ENCODE measurements around the gene CEP72. TPM values are rescaled to one million over a fixed set of nuclear protein-coding genes. Genes with fewer than 3 reads are reported as not detected.

The CEP72 gene
- total and polyA plus RNA-seq, 4 donors: 1.3 to 5.9 (median 2.6) TPM

- Histone ChIP-seq H3K4me3 (ENCODE audit: low read depth in 1 of 3, low read length in 3 of 3) (no peak overlapping the region), H3K27me3 (ENCODE audit: control insufficient read depth in 4 of 4, insufficient read depth in 4 of 4, low read length in 3 of 4) (peaks cover 0 to 4% (median 2%) of the 10 kb centered on the region in 4 donors), H3K4me1 (ENCODE audit: control insufficient read depth in 4 of 4, insufficient read depth in 4 of 4, low read length in 3 of 4) (no peaks in the 10 kb centered on the region), H3K36me3 (ENCODE audit: control insufficient read depth in 4 of 4, insufficient read depth in 3 of 4, low read depth in 1 of 4, low read length in 3 of 4) (no peaks in the 10 kb centered on the region), H3K9me3 (ENCODE audit: control insufficient read depth in 4 of 4, low read length in 3 of 4) (no peaks in the 10 kb centered on the region), H3K27ac (ENCODE audit: low read depth in 1 of 2, low read length in 2 of 2) (no peak overlapping the region), H3K9ac (ENCODE audit: low read depth in 1 of 2, low read length in 2 of 2) (no peak overlapping the region)
- 73% methylated on average over 1 of the region's 1 CpG for WGBS
- TF ChIP-seq FOXA1 (IDR thresholded peaks at IDR 0.05) (no peak), SP1 (IDR thresholded peaks at IDR 0.05) (no peak), RAD21 (IDR thresholded peaks at IDR 0.05) (no peak), YY1 (IDR thresholded peaks at IDR 0.05) (no peak), TAF1 (conservative IDR thresholded peaks at IDR 0.05) (no peak), REST (IDR thresholded peaks at IDR 0.05) (no peak), ATF3 (IDR thresholded peaks at IDR 0.05) (no peak), GABPA (IDR thresholded peaks at IDR 0.05 in 1 of 2, conservative IDR thresholded peaks at IDR 0.05 in 1 of 2) (no peak), NR2F2 (IDR thresholded peaks at IDR 0.05) (no peak), EGR1 (IDR thresholded peaks at IDR 0.05; ENCODE audit: low read depth in 2 of 2) (no peak)
- TF ChIP-seq, protein P1, sequence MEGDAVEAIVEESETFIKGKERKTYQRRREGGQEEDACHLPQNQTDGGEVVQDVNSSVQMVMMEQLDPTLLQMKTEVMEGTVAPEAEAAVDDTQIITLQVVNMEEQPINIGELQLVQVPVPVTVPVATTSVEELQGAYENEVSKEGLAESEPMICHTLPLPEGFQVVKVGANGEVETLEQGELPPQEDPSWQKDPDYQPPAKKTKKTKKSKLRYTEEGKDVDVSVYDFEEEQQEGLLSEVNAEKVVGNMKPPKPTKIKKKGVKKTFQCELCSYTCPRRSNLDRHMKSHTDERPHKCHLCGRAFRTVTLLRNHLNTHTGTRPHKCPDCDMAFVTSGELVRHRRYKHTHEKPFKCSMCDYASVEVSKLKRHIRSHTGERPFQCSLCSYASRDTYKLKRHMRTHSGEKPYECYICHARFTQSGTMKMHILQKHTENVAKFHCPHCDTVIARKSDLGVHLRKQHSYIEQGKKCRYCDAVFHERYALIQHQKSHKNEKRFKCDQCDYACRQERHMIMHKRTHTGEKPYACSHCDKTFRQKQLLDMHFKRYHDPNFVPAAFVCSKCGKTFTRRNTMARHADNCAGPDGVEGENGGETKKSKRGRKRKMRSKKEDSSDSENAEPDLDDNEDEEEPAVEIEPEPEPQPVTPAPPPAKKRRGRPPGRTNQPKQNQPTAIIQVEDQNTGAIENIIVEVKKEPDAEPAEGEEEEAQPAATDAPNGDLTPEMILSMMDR (IDR thresholded peaks at IDR 0.05; ENCODE audit: low read depth, low read length, missing input control): no peak
- DNase-seq (ENCODE audit: low spot score): no peak
Observed at GRCh38 chr5:589588-589987, 22.6 kb upstream of the CEP72 start.

DNA sequence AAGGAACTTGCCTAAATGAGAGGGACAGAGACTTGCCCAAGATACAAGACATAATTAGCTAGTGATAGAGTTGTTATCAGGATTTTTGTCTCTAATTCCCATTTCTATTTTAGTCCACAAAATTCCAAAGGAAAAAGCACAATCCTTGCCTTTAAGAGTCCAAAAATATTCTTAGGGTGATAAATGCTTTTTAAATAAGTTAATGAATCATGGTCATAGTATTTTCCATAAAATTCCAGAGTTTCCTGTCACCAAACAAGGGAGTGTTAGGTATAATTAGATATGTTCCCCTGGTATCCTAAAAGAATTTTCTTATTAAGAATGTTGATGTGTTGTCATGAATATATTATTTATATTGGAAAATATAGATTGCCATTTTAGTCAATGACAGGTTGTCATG is 21.8 kb upstream of the CEP72 start:
- Histone ChIP-seq H3K4me3 (ENCODE audit: low read depth in 1 of 3, low read length in 3 of 3) (no peak overlapping the region), H3K36me3 (ENCODE audit: control insufficient read depth in 4 of 4, insufficient read depth in 3 of 4, low read depth in 1 of 4, low read length in 3 of 4) (no peaks in the 10 kb centered on the region), H3K4me1 (ENCODE audit: control insufficient read depth in 4 of 4, insufficient read depth in 4 of 4, low read length in 3 of 4) (no peaks in the 10 kb centered on the region), H3K27me3 (ENCODE audit: control insufficient read depth in 4 of 4, insufficient read depth in 4 of 4, low read length in 3 of 4) (peaks cover 0 to 4% (median 2%) of the 10 kb centered on the region in 4 donors), H3K27ac (ENCODE audit: low read depth in 1 of 2, low read length in 2 of 2) (no peak overlapping the region), H3K9ac (ENCODE audit: low read depth in 1 of 2, low read length in 2 of 2) (no peak overlapping the region), H3K9me3 (ENCODE audit: control insufficient read depth in 4 of 4, low read length in 3 of 4) (peaks cover 0 to 2% (median 0%) of the 10 kb centered on the region in 4 donors)
- DNase-seq (ENCODE audit: low spot score): no peak
- TF ChIP-seq FOXA1 (IDR thresholded peaks at IDR 0.05): no peak
- TF ChIP-seq ZBTB33 (IDR thresholded peaks at IDR 0.05): no peak
- TF ChIP-seq JUND (IDR thresholded peaks at IDR 0.05): no peak
- TF ChIP-seq, protein P1 (IDR thresholded peaks at IDR 0.05; ENCODE audit: low read depth, low read length, missing input control): no peak
- no peak for TF ChIP-seq FOXA2 (IDR thresholded peaks at IDR 0.05)
- TF ChIP-seq GABPA (IDR thresholded peaks at IDR 0.05 in 1 of 2, conservative IDR thresholded peaks at IDR 0.05 in 1 of 2): no peak
- TF ChIP-seq HNF4G (IDR thresholded peaks at IDR 0.05): no peak
- no peak for TF ChIP-seq ATF3 (IDR thresholded peaks at IDR 0.05)
- no peak for TF ChIP-seq RXRA (IDR thresholded peaks at IDR 0.05)
- TF ChIP-seq TAF1 (conservative IDR thresholded peaks at IDR 0.05): no peak
- TF ChIP-seq MAX (IDR thresholded peaks at IDR 0.05): no peak
- TF ChIP-seq HNF4A (conservative IDR thresholded peaks at IDR 0.05): no peak
- no peak for TF ChIP-seq REST (IDR thresholded peaks at IDR 0.05)
- TF ChIP-seq RAD21 (IDR thresholded peaks at IDR 0.05): no peak
